ENCODE data around the gene RRAS.

DNA sequence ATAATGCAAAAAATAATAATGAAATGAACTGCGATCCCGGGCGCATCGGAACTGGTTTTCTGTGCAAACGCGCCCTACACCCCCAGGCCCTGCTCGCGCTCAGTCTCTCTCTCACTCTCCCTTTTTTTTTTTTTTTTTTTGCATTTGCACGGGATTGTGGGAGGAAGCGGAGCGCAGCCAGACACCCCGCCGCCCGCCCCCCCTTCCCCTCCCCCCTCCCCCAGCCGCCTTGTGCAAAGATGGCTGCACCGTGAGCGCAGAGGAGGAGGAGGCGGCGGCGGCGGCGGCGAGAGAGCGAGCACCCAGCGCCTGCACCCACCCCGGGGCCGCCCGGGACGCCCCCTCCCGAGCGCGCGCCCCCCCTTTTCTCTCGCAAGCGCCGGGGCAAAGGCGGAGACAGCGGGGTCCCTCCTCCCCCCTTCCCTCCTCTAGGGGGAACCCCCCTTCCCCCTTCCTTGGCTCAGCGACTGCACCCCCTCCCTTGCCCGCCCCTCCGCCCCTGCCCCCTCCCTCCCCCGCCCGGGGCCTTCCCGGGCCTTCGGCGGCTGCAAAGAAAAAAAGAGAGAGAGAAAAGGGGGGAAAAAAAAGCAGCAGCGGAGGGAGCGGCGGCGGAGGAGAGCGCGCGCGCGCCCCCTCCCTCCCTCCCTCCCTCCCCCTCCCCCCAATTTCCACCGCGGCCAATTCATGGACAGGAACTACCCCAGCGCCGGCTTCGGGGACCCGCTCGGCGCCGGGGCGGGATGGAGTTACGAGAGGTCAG lies 48.8 kb downstream of the RRAS start, which contains the start of gene PRR12:
- TF ChIP-seq CTCF (IDR thresholded peaks at IDR 0.05), result no peak
- TF ChIP-seq POLR2A (IDR thresholded peaks at IDR 0.05), result peak in 1 of 4 donors; percentile 33

Measured in esophagus squamous epithelium (tissue), 4 donors.